ENCODE data around the gene MED9. TPM values are rescaled to one million over a fixed set of nuclear protein-coding genes. Genes with fewer than 3 reads are reported as not detected.
"Not testable (repeated sequence)": the region's sequence is repeated elsewhere in the genome, so short reads cannot be mapped to it uniquely, and the experiment has no call there.

Gene MED9, protein sequence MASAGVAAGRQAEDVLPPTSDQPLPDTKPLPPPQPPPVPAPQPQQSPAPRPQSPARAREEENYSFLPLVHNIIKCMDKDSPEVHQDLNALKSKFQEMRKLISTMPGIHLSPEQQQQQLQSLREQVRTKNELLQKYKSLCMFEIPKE
- polyA plus RNA-seq (2013, experiment 1 of 2): 17.1 TPM
- polyA plus RNA-seq (2013, experiment 2 of 2): 17.1 TPM

- H4K91ac ChIP-seq (ENCODE audit: low read depth, low read length, poor library complexity): peak within 1 kb of the TSS; percentile 34
- H3K4ac ChIP-seq (ENCODE audit: low read length): no peak within 1 kb of the TSS
- no peak within 1 kb of the TSS for H3K14ac ChIP-seq (ENCODE audit: low read length)
- H2AFZ ChIP-seq (ENCODE audit: low read length): peak within 1 kb of the TSS; percentile 93
- H2BK5ac ChIP-seq (ENCODE audit: low read length): peak within 1 kb of the TSS; percentile 62
- H3K4me2 ChIP-seq (ENCODE audit: insufficient read depth, low read length, poor library complexity, severe bottlenecking): peak within 1 kb of the TSS; percentile 66
- peak within 1 kb of the TSS; percentile 70 for H4K8ac ChIP-seq (ENCODE audit: low read depth, low read length)
- peak within 1 kb of the TSS; percentile 19 for H2BK15ac ChIP-seq (ENCODE audit: low read length)
- H3K9me3 ChIP-seq (replicated peaks in 1 of 2; ENCODE audit: control insufficient read depth in 2 of 2, insufficient read depth in 1 of 2, low read depth in 1 of 2, low read length in 2 of 2): no peaks in the 10 kb centered on the region
- H2AK5ac ChIP-seq (ENCODE audit: low read depth, low read length): peak within 1 kb of the TSS; percentile 89
- peak within 1 kb of the TSS; percentile 35 for H2BK12ac ChIP-seq (ENCODE audit: low read length)
- H3K79me1 ChIP-seq (ENCODE audit: low read depth, low read length): peaks cover 7% of the 10 kb centered on the region
- peaks cover 3 to 26% of the 10 kb centered on the region in 2 donors for H3K36me3 ChIP-seq (replicated peaks in 1 of 2; ENCODE audit: control insufficient read depth in 2 of 2, insufficient read depth in 2 of 2, low read length in 2 of 2)
- peaks cover 3 to 13% of the 10 kb centered on the region in 2 donors for H3K4me1 ChIP-seq (ENCODE audit: control insufficient read depth in 2 of 2, insufficient read depth in 1 of 2, low read depth in 1 of 2, low read length in 2 of 2)
- H2BK120ac ChIP-seq (ENCODE audit: low read depth, low read length): no peak within 1 kb of the TSS
- no CpG with 5 or more reads among the region's 47 CpGs for WGBS, 2 donors (ENCODE audit: extremely low coverage in 2 of 2, insufficient read length in 2 of 2, insufficient replicate concordance in 1 of 2)
- H3K4me3 ChIP-seq (ENCODE audit: low read length in 2 of 2): peak within 1 kb of the TSS; percentile 77 to 97
- peak within 1 kb of the TSS; percentile 99 for H3K18ac ChIP-seq (ENCODE audit: low read length)
- H3K23ac ChIP-seq (ENCODE audit: low read depth, low read length, poor library complexity): peak within 1 kb of the TSS; percentile 97
- H3K27ac ChIP-seq (replicated peaks; ENCODE audit: low read length): peak within 1 kb of the TSS; percentile 34
- H3K9ac ChIP-seq (ENCODE audit: low read depth, low read length, poor library complexity): peak within 1 kb of the TSS; percentile 100
- DNase-seq (ENCODE audit: low spot score): peak; percentile 93
- peaks cover 0 to 2% (median 0%) of the 10 kb centered on the region in 3 experiments for H3K27me3 ChIP-seq (ENCODE audit: control insufficient read depth in 3 of 3, insufficient read depth in 3 of 3, low read depth in 1 of 3, low read length in 3 of 3)
Measured at GRCh38 chr17:17476865-17477467, at the start of gene MED9. TSS of gene MED9 (plus strand) at chr17:17477000. CDS start at chr17:17477042, 42 bp downstream.

- no peak overlapping the region for H2AFZ ChIP-seq (ENCODE audit: low read length)
- no peak overlapping the region for H3K27ac ChIP-seq (replicated peaks; ENCODE audit: low read length)
- H3K14ac ChIP-seq (ENCODE audit: low read length): no peak overlapping the region
- H3K4me3 ChIP-seq (ENCODE audit: low read length in 2 of 2): no peak overlapping the region
- H3K18ac ChIP-seq (ENCODE audit: low read length): no peak overlapping the region
- peaks cover 0 to 8% (median 0%) of the 10 kb centered on the region in 3 experiments for H3K27me3 ChIP-seq (ENCODE audit: control insufficient read depth in 3 of 3, insufficient read depth in 3 of 3, low read depth in 1 of 3, low read length in 3 of 3)
- peaks cover 10 to 16% of the 10 kb centered on the region in 2 donors for H3K9me3 ChIP-seq (replicated peaks in 1 of 2; ENCODE audit: control insufficient read depth in 2 of 2, insufficient read depth in 1 of 2, low read depth in 1 of 2, low read length in 2 of 2)
- H3K4ac ChIP-seq (ENCODE audit: low read length): no peak overlapping the region
- no CpG with 5 or more reads among the region's 2 CpGs for WGBS, 2 donors (ENCODE audit: extremely low coverage in 2 of 2, insufficient read length in 2 of 2, insufficient replicate concordance in 1 of 2)
- no peak for DNase-seq (ENCODE audit: low spot score)
- H3K36me3 ChIP-seq (replicated peaks in 1 of 2; ENCODE audit: control insufficient read depth in 2 of 2, insufficient read depth in 2 of 2, low read length in 2 of 2): peaks cover 0 to 1% of the 10 kb centered on the region in 2 donors
- no peak overlapping the region for H4K8ac ChIP-seq (ENCODE audit: low read depth, low read length)
- H3K4me1 ChIP-seq (ENCODE audit: control insufficient read depth in 2 of 2, insufficient read depth in 1 of 2, low read depth in 1 of 2, low read length in 2 of 2): no peaks in the 10 kb centered on the region
- no peak overlapping the region for H2BK5ac ChIP-seq (ENCODE audit: low read length)
- H3K23ac ChIP-seq (ENCODE audit: low read depth, low read length, poor library complexity): no peak overlapping the region
- H3K4me2 ChIP-seq (ENCODE audit: insufficient read depth, low read length, poor library complexity, severe bottlenecking): no peak overlapping the region
- no peak overlapping the region for H2BK15ac ChIP-seq (ENCODE audit: low read length)
- no peak overlapping the region for H2AK5ac ChIP-seq (ENCODE audit: low read depth, low read length)
- no peak overlapping the region for H4K91ac ChIP-seq (ENCODE audit: low read depth, low read length, poor library complexity)
- H3K79me1 ChIP-seq (ENCODE audit: low read depth, low read length): no peaks in the 10 kb centered on the region
- no peak overlapping the region for H2BK120ac ChIP-seq (ENCODE audit: low read depth, low read length)
- H2BK12ac ChIP-seq (ENCODE audit: low read length): no peak overlapping the region
- no peak overlapping the region for H3K9ac ChIP-seq (ENCODE audit: low read depth, low read length, poor library complexity)
Measured at GRCh38 chr17:17429222-17429621, 47.6 kb upstream of the MED9 start.

- not testable (repeated sequence) for H2BK120ac ChIP-seq (ENCODE audit: low read depth, low read length); H3K14ac ChIP-seq (ENCODE audit: low read length); H4K8ac ChIP-seq (ENCODE audit: low read depth, low read length); H2BK12ac ChIP-seq (ENCODE audit: low read length); H3K18ac ChIP-seq (ENCODE audit: low read length); H3K4me1 ChIP-seq (ENCODE audit: control insufficient read depth in 2 of 2, insufficient read depth in 1 of 2, low read depth in 1 of 2, low read length in 2 of 2); H3K4me3 ChIP-seq (ENCODE audit: low read length in 2 of 2); H2AK5ac ChIP-seq (ENCODE audit: low read depth, low read length); H3K36me3 ChIP-seq (replicated peaks in 1 of 2; ENCODE audit: control insufficient read depth in 2 of 2, insufficient read depth in 2 of 2, low read length in 2 of 2); H3K27ac ChIP-seq (replicated peaks; ENCODE audit: low read length); DNase-seq (ENCODE audit: low spot score); H3K23ac ChIP-seq (ENCODE audit: low read depth, low read length, poor library complexity); H2BK5ac ChIP-seq (ENCODE audit: low read length); H3K4me2 ChIP-seq (ENCODE audit: insufficient read depth, low read length, poor library complexity, severe bottlenecking); H3K79me1 ChIP-seq (ENCODE audit: low read depth, low read length); H3K9me3 ChIP-seq (replicated peaks in 1 of 2; ENCODE audit: control insufficient read depth in 2 of 2, insufficient read depth in 1 of 2, low read depth in 1 of 2, low read length in 2 of 2); H2AFZ ChIP-seq (ENCODE audit: low read length); H2BK15ac ChIP-seq (ENCODE audit: low read length); H3K9ac ChIP-seq (ENCODE audit: low read depth, low read length, poor library complexity); H4K91ac ChIP-seq (ENCODE audit: low read depth, low read length, poor library complexity); H3K4ac ChIP-seq (ENCODE audit: low read length)
- peaks cover 0 to 14% (median 0%) of the 10 kb centered on the region in 3 experiments for H3K27me3 ChIP-seq (ENCODE audit: control insufficient read depth in 3 of 3, insufficient read depth in 3 of 3, low read depth in 1 of 3, low read length in 3 of 3)
- no CpG with 5 or more reads among the region's 4 CpGs for WGBS, 2 donors (ENCODE audit: extremely low coverage in 2 of 2, insufficient read length in 2 of 2, insufficient replicate concordance in 1 of 2)
Measured at GRCh38 chr17:17430924-17431323, 45.9 kb upstream of the MED9 start.

DNA sequence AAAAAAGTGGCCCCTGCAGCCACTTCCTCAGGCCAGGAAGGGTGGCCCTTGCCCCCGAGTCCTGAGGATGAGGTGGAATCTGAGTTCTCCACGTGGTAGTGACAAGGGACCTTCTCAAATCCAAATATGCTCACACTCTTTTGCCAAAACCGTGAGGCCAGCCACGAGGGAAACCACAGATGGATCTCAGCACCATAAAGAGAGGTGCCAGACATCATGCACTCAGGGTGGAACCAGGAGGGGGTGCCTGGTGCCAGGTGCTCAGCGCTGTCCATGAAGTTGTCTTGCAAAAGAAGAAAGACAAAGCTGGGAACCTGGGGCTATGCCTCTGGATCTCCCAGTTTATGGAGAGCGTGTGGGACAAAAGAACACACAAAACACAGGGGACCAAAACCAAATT lies 45.2 kb upstream of the MED9 start:
- WGBS, 2 donors (ENCODE audit: extremely low coverage in 2 of 2, insufficient read length in 2 of 2, insufficient replicate concordance in 1 of 2): no CpG with 5 or more reads among the region's 6 CpGs
- H3K4me1 ChIP-seq (ENCODE audit: control insufficient read depth in 2 of 2, insufficient read depth in 1 of 2, low read depth in 1 of 2, low read length in 2 of 2): no peaks in the 10 kb centered on the region
- no peak overlapping the region for H3K18ac ChIP-seq (ENCODE audit: low read length)
- no peak overlapping the region for H4K8ac ChIP-seq (ENCODE audit: low read depth, low read length)
- no peak overlapping the region for H3K4me2 ChIP-seq (ENCODE audit: insufficient read depth, low read length, poor library complexity, severe bottlenecking)
- no peak overlapping the region for H2BK120ac ChIP-seq (ENCODE audit: low read depth, low read length)
- H3K36me3 ChIP-seq (replicated peaks in 1 of 2; ENCODE audit: control insufficient read depth in 2 of 2, insufficient read depth in 2 of 2, low read length in 2 of 2): no peaks in the 10 kb centered on the region
- H3K79me1 ChIP-seq (ENCODE audit: low read depth, low read length): no peaks in the 10 kb centered on the region
- no peak overlapping the region for H3K23ac ChIP-seq (ENCODE audit: low read depth, low read length, poor library complexity)
- no peak overlapping the region for H3K4me3 ChIP-seq (ENCODE audit: low read length in 2 of 2)
- no peak overlapping the region for H3K27ac ChIP-seq (replicated peaks; ENCODE audit: low read length)
- no peak overlapping the region for H3K9ac ChIP-seq (ENCODE audit: low read depth, low read length, poor library complexity)
- peaks cover 0 to 3% of the 10 kb centered on the region in 2 donors for H3K9me3 ChIP-seq (replicated peaks in 1 of 2; ENCODE audit: control insufficient read depth in 2 of 2, insufficient read depth in 1 of 2, low read depth in 1 of 2, low read length in 2 of 2)
- H2AFZ ChIP-seq (ENCODE audit: low read length): no peak overlapping the region
- no peak overlapping the region for H3K14ac ChIP-seq (ENCODE audit: low read length)
- no peak overlapping the region for H2BK15ac ChIP-seq (ENCODE audit: low read length)
- no peak overlapping the region for H2AK5ac ChIP-seq (ENCODE audit: low read depth, low read length)
- H4K91ac ChIP-seq (ENCODE audit: low read depth, low read length, poor library complexity): no peak overlapping the region
- H2BK5ac ChIP-seq (ENCODE audit: low read length): no peak overlapping the region
- no peak overlapping the region for H2BK12ac ChIP-seq (ENCODE audit: low read length)
- H3K27me3 ChIP-seq (ENCODE audit: control insufficient read depth in 3 of 3, insufficient read depth in 3 of 3, low read depth in 1 of 3, low read length in 3 of 3): peaks cover 0 to 14% (median 0%) of the 10 kb centered on the region in 3 experiments
- no peak for DNase-seq (ENCODE audit: low spot score)
- H3K4ac ChIP-seq (ENCODE audit: low read length): no peak overlapping the region
